Measurements from ENCODE around the gene IL6ST. TPM values are rescaled to one million over a fixed set of nuclear protein-coding genes. Genes with fewer than 3 reads are reported as not detected.
"Not testable (repeated sequence)": the region's sequence is repeated elsewhere in the genome, so short reads cannot be mapped to it uniquely, and the experiment has no call there.

IL6ST gene
- 10 to 100 TPM; 47.8 to 84.0 TPM for total RNA-seq

GRCh38 chr5:55994495-55994997, at the start of gene IL6ST:
IL6ST (minus strand) TSS chr5:55994963; CDS start chr5:55976278, 18,685 bp downstream.
- peaks cover 0 to 5% of the 10 kb centered on the region in 2 donors for H3K9me3 Mint-ChIP-seq
- ATAC-seq (peak in 1 of 2 donors; percentile 25), DNase-seq (ENCODE audit: low spot score in 2 of 2) (peak in 1 of 2 donors; percentile 42)
- peak within 1 kb of the TSS; percentile 99 to 100 for H3K27ac Mint-ChIP-seq
- peaks cover 19 to 27% of the 10 kb centered on the region in 2 donors for H3K36me3 Mint-ChIP-seq

GRCh38 chr5:56039985-56040384, 45.2 kb upstream of the IL6ST start:
- DNase-seq (ENCODE audit: low spot score in 2 of 2), result no peak
- Mint-ChIP-seq H3K27ac (no peak overlapping the region), H3K9me3 (peaks cover 0 to 5% of the 10 kb centered on the region in 2 donors), H3K36me3 (peaks cover 0 to 13% of the 10 kb centered on the region in 2 donors)
- no peak for ATAC-seq

GRCh38 chr5:56038206-56038605, 43.4 kb upstream of the IL6ST start:
- peaks cover 0 to 13% of the 10 kb centered on the region in 2 donors for H3K36me3 Mint-ChIP-seq
- not testable (repeated sequence) for H3K27ac Mint-ChIP-seq; H3K9me3 Mint-ChIP-seq; DNase-seq (ENCODE audit: low spot score in 2 of 2); ATAC-seq

GRCh38 chr5:56037531-56038010, 42.8 kb upstream of the IL6ST start:
- Mint-ChIP-seq H3K9me3 (peaks cover 0 to 5% of the 10 kb centered on the region in 2 donors), H3K27ac (no peak overlapping the region), H3K36me3 (peaks cover 0 to 13% of the 10 kb centered on the region in 2 donors)
- ATAC-seq (peak in 1 of 2 donors; percentile 18), DNase-seq (ENCODE audit: low spot score in 2 of 2) (no peak)

- not testable (repeated sequence) for H3K9me3 Mint-ChIP-seq, ATAC-seq
Observed at GRCh38 chr5:56035394-56035793, 40.6 kb upstream of the IL6ST start.

GRCh38 chr5:56029871-56030630, 35.3 kb upstream of the IL6ST start:
- H3K36me3 Mint-ChIP-seq; H3K27ac Mint-ChIP-seq; DNase-seq (ENCODE audit: low spot score in 2 of 2); H3K9me3 Mint-ChIP-seq; ATAC-seq: not testable (repeated sequence)

More at GRCh38 chr5:56035394-56035793, 40.6 kb upstream of the IL6ST start:
- not testable (repeated sequence) for DNase-seq (ENCODE audit: low spot score in 2 of 2); H3K27ac Mint-ChIP-seq; H3K36me3 Mint-ChIP-seq

- no peak for DNase-seq (ENCODE audit: low spot score in 2 of 2)
- Mint-ChIP-seq H3K9me3 (no peaks in the 10 kb centered on the region), H3K27ac (no peak overlapping the region), H3K36me3 (no peaks in the 10 kb centered on the region)
- ATAC-seq, result no peak
Observed at GRCh38 chr5:56029457-56029856, 34.7 kb upstream of the IL6ST start.

- H3K27ac Mint-ChIP-seq, result no peak overlapping the region
Observed at GRCh38 chr5:56028708-56029107, 33.9 kb upstream of the IL6ST start.

GRCh38 chr5:56026863-56027300, 32.1 kb upstream of the IL6ST start:
- H3K9me3 Mint-ChIP-seq, result peaks cover 0 to 7% of the 10 kb centered on the region in 2 donors
- ATAC-seq (peak; percentile 94 to 95), DNase-seq (ENCODE audit: low spot score in 2 of 2) (peak in 1 of 2 donors; percentile 19)
- peak overlapping the region in 1 of 2 donors; percentile 50 for H3K27ac Mint-ChIP-seq
- H3K36me3 Mint-ChIP-seq, result no peaks in the 10 kb centered on the region

More at GRCh38 chr5:56028708-56029107, 33.9 kb upstream of the IL6ST start:
- no peak for ATAC-seq
- H3K9me3 Mint-ChIP-seq, result no peaks in the 10 kb centered on the region
- H3K36me3 Mint-ChIP-seq, result no peaks in the 10 kb centered on the region
- no peak for DNase-seq (ENCODE audit: low spot score in 2 of 2)

GRCh38 chr5:56025151-56025885, 30.6 kb upstream of the IL6ST start:
- ATAC-seq, result no peak
- DNase-seq (ENCODE audit: low spot score in 2 of 2), result no peak
- Mint-ChIP-seq H3K9me3 (peaks cover 0 to 7% of the 10 kb centered on the region in 2 donors), H3K36me3 (no peaks in the 10 kb centered on the region), H3K27ac (no peak overlapping the region)

- no peak for ATAC-seq
Observed at GRCh38 chr5:56024810-56025150, 30.0 kb upstream of the IL6ST start.

GRCh38 chr5:56023296-56023695, 28.5 kb upstream of the IL6ST start:
- ATAC-seq, result no peak
- Mint-ChIP-seq H3K36me3 (no peaks in the 10 kb centered on the region), H3K9me3 (peaks cover 0 to 7% of the 10 kb centered on the region in 2 donors), H3K27ac (no peak overlapping the region)
- no peak for DNase-seq (ENCODE audit: low spot score in 2 of 2)

More at GRCh38 chr5:56024810-56025150, 30.0 kb upstream of the IL6ST start:
- no peak for DNase-seq (ENCODE audit: low spot score in 2 of 2)
- Mint-ChIP-seq H3K9me3 (peaks cover 0 to 7% of the 10 kb centered on the region in 2 donors), H3K27ac (no peak overlapping the region), H3K36me3 (no peaks in the 10 kb centered on the region)

GRCh38 chr5:56019306-56020272, 24.8 kb upstream of the IL6ST start:
- no peak overlapping the region for H3K27ac Mint-ChIP-seq
- ATAC-seq (no peak), DNase-seq (ENCODE audit: low spot score in 2 of 2) (no peak)
- H3K9me3 Mint-ChIP-seq, result peaks cover 4 to 13% of the 10 kb centered on the region in 2 donors
- peaks cover 7 to 8% of the 10 kb centered on the region in 2 donors for H3K36me3 Mint-ChIP-seq

GRCh38 chr5:56018832-56019231, 24.1 kb upstream of the IL6ST start:
- no peak overlapping the region for H3K27ac Mint-ChIP-seq
- DNase-seq (ENCODE audit: low spot score in 2 of 2), result no peak
- ATAC-seq, result no peak
- peaks cover 4 to 13% of the 10 kb centered on the region in 2 donors for H3K9me3 Mint-ChIP-seq
- H3K36me3 Mint-ChIP-seq, result peaks cover 7 to 8% of the 10 kb centered on the region in 2 donors

GRCh38 chr5:56014701-56015100, 19.9 kb upstream of the IL6ST start:
- H3K27ac Mint-ChIP-seq; ATAC-seq; DNase-seq (ENCODE audit: low spot score in 2 of 2); H3K9me3 Mint-ChIP-seq; H3K36me3 Mint-ChIP-seq: not testable (repeated sequence)

- ATAC-seq, H3K9me3 Mint-ChIP-seq: not testable (repeated sequence)
Observed at GRCh38 chr5:56013939-56014338, 19.2 kb upstream of the IL6ST start.

More at GRCh38 chr5:56013939-56014338, 19.2 kb upstream of the IL6ST start:
- H3K36me3 Mint-ChIP-seq; H3K27ac Mint-ChIP-seq; DNase-seq (ENCODE audit: low spot score in 2 of 2): not testable (repeated sequence)

Measured in activated naive CD4-positive, alpha-beta T cell treated with anti-CD3 and anti-CD28 coated beads, Interleukin-2, amount 50 U/mL, for 72 hours (primary cell).